Right lobe of liver (tissue), 4 donors: ENCODE measurements around the gene PJA2.

ENCODE experiments used
- POLR2A ChIP-seq: fragments of 450-650 bp; IDR thresholded peaks from one replicate; pipeline ENCODE4 v1.6.1; 2017; ENCODE audit warnings: antibody characterized with exemption, mild to moderate bottlenecking
- TF ChIP-seq, protein P1 (sequence below), 4 donors: fragments of 200-600 bp in 3 of 4; fragments of 450-650 bp in 1 of 4; IDR thresholded peaks; one replicate each; pipeline versions ENCODE4 v1.5.1 to v1.8.0; 2016 to 2022; ENCODE audit warnings: antibody characterized with exemption in 4 of 4, mild to moderate bottlenecking in 2 of 4
- donor health status: DM: no; HTN: no; CAD: no.
- donor health status: DM: no; HTN: no; CAD: no.
- donor health status: DM: no; HTN: yes; CAD: no.

DNA sequence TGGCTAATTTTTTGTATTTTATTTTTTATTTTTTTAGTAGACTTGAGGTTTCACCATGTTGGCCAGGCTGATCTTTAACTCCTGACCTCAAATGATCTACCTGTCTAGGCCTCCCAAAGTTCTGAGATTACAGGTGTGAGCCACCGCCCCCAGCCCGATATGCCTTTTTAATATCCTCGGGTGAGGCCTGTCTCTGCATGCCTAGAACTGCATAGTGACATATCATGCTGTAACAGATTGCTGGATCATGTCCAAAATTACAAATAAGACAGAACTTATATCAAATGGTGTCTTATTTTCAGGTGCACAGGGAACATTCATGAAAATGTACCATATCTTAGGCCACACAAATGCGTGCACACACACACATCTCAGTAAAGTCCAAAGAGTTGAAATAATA, 39.1 kb upstream of the PJA2 start:
- TF ChIP-seq, protein P1, sequence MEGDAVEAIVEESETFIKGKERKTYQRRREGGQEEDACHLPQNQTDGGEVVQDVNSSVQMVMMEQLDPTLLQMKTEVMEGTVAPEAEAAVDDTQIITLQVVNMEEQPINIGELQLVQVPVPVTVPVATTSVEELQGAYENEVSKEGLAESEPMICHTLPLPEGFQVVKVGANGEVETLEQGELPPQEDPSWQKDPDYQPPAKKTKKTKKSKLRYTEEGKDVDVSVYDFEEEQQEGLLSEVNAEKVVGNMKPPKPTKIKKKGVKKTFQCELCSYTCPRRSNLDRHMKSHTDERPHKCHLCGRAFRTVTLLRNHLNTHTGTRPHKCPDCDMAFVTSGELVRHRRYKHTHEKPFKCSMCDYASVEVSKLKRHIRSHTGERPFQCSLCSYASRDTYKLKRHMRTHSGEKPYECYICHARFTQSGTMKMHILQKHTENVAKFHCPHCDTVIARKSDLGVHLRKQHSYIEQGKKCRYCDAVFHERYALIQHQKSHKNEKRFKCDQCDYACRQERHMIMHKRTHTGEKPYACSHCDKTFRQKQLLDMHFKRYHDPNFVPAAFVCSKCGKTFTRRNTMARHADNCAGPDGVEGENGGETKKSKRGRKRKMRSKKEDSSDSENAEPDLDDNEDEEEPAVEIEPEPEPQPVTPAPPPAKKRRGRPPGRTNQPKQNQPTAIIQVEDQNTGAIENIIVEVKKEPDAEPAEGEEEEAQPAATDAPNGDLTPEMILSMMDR (IDR thresholded peaks at IDR 0.05) = no peak
- no peak for TF ChIP-seq POLR2A
